Vagina (tissue), 2 donors: Measurements from ENCODE around the gene DBH.

ENCODE experiments used
- CTCF ChIP-seq, 3 experiments: fragments of 450-650 bp in 2 of 3; fragments of 200-600 bp in 1 of 3; sonication (generic) in 1 of 3; IDR thresholded peaks; one replicate each; pipeline ENCODE4 v1.5.1; 2017 to 2019; ENCODE audit warnings: antibody characterized with exemption in 3 of 3, mild to moderate bottlenecking in 2 of 3, moderate library complexity in 2 of 3
- POLR2A ChIP-seq, 2 donors: fragments of 450-650 bp; IDR thresholded peaks; one replicate each; pipeline ENCODE4 v1.6.1; 2017; ENCODE audit warnings: antibody characterized with exemption in 2 of 2, mild to moderate bottlenecking in 2 of 2, moderate library complexity in 2 of 2
- POLR2AphosphoS5 ChIP-seq, 2 donors: sonication (generic); formaldehyde crosslinking; IDR thresholded peaks; one replicate each; pipeline ENCODE4 v1.9.0; 2017; ENCODE audit warnings: antibody characterized with exemption in 2 of 2, mild to moderate bottlenecking in 2 of 2, low read depth in 1 of 2; ENCODE audit not compliant: insufficient read depth in 1 of 2

GRCh38 chr9:133614678-133615077 is 21.5 kb upstream of the DBH start:
- TF ChIP-seq POLR2AphosphoS5 (IDR thresholded peaks at IDR 0.05; ENCODE audit: insufficient read depth in 1 of 2, low read depth in 1 of 2) (no peak), CTCF (IDR thresholded peaks at IDR 0.05) (no peak), POLR2A (IDR thresholded peaks at IDR 0.05) (no peak)
